Activated B cell treated with CpG ODN at 0.5 μM for 24 hours (primary cell): Measurements from ENCODE around the gene MISP. TPM values are rescaled to one million over a fixed set of nuclear protein-coding genes. Genes with fewer than 3 reads are reported as not detected.

Experiments
- ATAC-seq: fragments of 200-7000 bp; cut with Tn5 transposase; one replicate; pipeline ENCODE4 v1.10.0; 2021; ENCODE audit warnings: low read depth, mild to moderate bottlenecking, moderate library complexity
- CTCF ChIA-PET: fragments of 350-600 bp; sonication (Branson Sonifier 250); formaldehyde crosslinking; loops from one replicate; lab custom pipeline; 2021; ENCODE audit warnings: antibody characterized with exemption; lab: Charles Lee
- POLR2A ChIA-PET: fragments of 350-600 bp; sonication (Branson Sonifier 250); formaldehyde crosslinking; loops from one replicate; lab custom pipeline; 2021; ENCODE audit warnings: antibody characterized with exemption; lab: Charles Lee
- DNase-seq: peaks from one replicate; pipeline ENCODE4 v3.0.0; 2022
- H3K27ac Mint-ChIP-seq: one replicate; pipeline ENCODE4 v1.8.0; 2020; ENCODE audit warnings: mixed read lengths
- H3K27me3 Mint-ChIP-seq: one replicate; pipeline ENCODE4 v1.8.0; 2021; ENCODE audit warnings: mixed read lengths
- H3K36me3 Mint-ChIP-seq: one replicate; pipeline ENCODE4 v1.8.0; 2021; ENCODE audit warnings: low read depth, mixed read lengths
- H3K4me1 Mint-ChIP-seq: one replicate; pipeline ENCODE4 v1.8.0; 2021; ENCODE audit warnings: mixed read lengths
- H3K4me3 Mint-ChIP-seq: one replicate; pipeline ENCODE4 v1.8.0; 2020; ENCODE audit warnings: mild to moderate bottlenecking, mixed read lengths
- H3K9me3 Mint-ChIP-seq: one replicate; pipeline ENCODE4 v1.8.0; 2020; ENCODE audit warnings: mixed read lengths
- intact Hi-C: fragments of 100-400 bp; cut with micrococcal nuclease; formaldehyde crosslinking; loops from one replicate; pipeline ENCODE4 v1.15.1; 2024
- total RNA-seq: library from RNA; stranded (reverse); gene quantifications from 2 replicates; pipeline ENCODE4 v1.2.3, GENCODE V29; 2022
- TF ChIP-seq, protein P1 (sequence below): fragments of 200-600 bp; IDR thresholded peaks from one replicate; pipeline ENCODE4 v1.8.0; 2022; ENCODE audit warnings: antibody characterized with exemption, mild to moderate bottlenecking

Gene MISP
- total RNA-seq, 1 donor from 2014 or later = not detected

DNA sequence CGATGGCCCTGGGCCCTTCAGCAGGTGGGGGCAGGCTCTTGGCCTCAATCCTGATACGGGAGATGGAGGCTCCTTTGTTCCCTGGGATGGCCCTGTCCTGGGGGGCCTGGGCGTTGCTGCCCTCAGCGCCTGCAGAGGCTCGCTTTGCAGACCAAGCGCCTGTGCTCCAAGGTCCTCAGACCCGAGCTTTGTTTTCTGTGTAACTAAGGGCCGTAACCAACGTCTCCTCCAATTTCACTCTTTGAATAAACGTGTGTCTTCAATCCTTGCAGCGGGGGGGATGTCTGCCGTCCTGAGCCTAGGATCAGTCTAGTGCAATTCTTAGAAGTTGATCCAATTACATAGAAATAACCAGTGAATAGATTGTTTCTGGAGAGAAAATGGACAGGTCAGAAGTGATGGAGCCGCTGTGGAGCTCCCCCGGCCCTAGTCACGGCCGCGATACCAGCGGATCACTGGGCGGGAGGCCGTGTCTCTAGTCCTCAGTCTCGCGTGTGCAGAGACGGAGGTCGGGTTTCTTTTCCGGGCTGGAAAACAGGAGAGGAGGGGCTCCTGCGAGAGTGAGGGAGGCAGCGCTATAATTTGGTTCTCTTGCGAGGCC, 51.7 kb downstream of the MISP start:
- ChIA-PET CTCF (no interaction called here), POLR2A (interaction anchor here (0.5 to 0.6 kb wide), 2 partner anchors 45 to 144 kb away, joined by 3 to 4 read pairs; no protein-coding TSS in a partner anchor)
- intact Hi-C loops = no loop called here
- no peak for ATAC-seq
- H3K27ac Mint-ChIP-seq = no peak overlapping the region
- no peak overlapping the region for H3K4me3 Mint-ChIP-seq
- no peak for DNase-seq
- no peaks in the 10 kb centered on the region for H3K9me3 Mint-ChIP-seq
- peaks cover 57% of the 10 kb centered on the region for H3K36me3 Mint-ChIP-seq
- TF ChIP-seq, protein P1, sequence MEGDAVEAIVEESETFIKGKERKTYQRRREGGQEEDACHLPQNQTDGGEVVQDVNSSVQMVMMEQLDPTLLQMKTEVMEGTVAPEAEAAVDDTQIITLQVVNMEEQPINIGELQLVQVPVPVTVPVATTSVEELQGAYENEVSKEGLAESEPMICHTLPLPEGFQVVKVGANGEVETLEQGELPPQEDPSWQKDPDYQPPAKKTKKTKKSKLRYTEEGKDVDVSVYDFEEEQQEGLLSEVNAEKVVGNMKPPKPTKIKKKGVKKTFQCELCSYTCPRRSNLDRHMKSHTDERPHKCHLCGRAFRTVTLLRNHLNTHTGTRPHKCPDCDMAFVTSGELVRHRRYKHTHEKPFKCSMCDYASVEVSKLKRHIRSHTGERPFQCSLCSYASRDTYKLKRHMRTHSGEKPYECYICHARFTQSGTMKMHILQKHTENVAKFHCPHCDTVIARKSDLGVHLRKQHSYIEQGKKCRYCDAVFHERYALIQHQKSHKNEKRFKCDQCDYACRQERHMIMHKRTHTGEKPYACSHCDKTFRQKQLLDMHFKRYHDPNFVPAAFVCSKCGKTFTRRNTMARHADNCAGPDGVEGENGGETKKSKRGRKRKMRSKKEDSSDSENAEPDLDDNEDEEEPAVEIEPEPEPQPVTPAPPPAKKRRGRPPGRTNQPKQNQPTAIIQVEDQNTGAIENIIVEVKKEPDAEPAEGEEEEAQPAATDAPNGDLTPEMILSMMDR = no peak
- no peaks in the 10 kb centered on the region for H3K27me3 Mint-ChIP-seq
- H3K4me1 Mint-ChIP-seq = peaks cover 35% of the 10 kb centered on the region

DNA sequence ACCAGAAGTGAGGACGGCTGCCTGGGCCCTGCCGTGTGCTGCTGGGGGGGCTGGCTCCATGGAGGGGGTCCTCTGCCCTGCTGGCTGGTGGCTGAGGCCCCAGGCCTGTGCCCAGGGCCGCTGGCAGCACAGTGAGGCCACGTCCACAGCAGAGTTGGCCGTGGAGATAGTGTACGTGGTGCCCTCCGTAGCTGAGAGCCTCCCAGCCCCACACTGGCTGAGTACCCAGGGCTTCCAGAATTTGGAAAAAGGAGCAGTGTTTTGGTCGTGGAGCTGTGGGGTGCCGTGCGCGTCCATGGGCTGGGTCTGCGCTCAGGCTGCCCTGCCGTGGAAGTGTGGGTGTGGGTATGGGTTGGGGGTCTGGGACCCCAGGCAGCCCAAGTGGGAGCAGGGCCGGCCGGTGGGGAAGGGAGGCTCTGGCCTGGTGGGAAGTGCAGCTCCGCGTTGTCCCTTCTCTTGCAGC, 52.2 kb downstream of the MISP start:
- CTCF ChIA-PET = no interaction called here
- peaks cover 35% of the 10 kb centered on the region for H3K4me1 Mint-ChIP-seq
- peaks cover 62% of the 10 kb centered on the region for H3K36me3 Mint-ChIP-seq

DNA sequence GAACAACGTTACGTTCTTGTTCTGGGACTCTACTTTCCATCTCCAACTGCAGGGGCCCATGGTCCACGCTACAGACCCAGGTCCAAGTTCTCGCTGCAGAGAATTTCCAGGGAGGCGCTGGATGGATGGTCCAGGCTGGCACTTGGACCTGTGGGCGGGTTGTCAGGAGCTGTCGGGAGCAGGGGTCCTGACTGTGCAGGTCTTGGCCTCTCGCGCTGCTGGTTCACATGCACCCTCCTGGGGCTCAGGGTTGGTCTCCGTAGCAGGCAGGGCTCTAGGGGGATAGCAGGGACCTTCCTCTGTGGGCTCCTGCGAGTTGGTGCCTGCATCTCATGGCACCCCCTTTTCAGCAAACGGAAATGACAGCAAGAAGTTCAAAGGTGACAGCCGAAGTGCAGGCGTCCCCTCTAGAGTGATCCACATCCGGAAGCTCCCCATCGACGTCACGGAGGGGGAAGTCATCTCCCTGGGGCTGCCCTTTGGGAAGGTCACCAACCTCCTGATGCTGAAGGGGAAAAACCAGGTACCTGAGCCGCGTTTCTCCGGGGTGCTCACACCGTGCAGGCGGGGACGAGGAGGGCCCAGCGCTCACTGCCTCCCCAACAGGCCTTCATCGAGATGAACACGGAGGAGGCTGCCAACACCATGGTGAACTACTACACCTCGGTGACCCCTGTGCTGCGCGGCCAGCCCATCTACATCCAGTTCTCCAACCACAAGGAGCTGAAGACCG, 52.9 kb downstream of the MISP start:
- POLR2A ChIA-PET = interaction anchor here (0.5 kb wide), 1 partner anchor 12 kb away, joined by 6 read pairs; no protein-coding TSS in a partner anchor
- H3K27ac Mint-ChIP-seq = no peak overlapping the region
- peaks cover 31% of the 10 kb centered on the region for H3K4me1 Mint-ChIP-seq
- peaks cover 63% of the 10 kb centered on the region for H3K36me3 Mint-ChIP-seq
- no peak for ATAC-seq
- DNase-seq = no peak
- intact Hi-C loops = no loop called here
- no peak overlapping the region for H3K4me3 Mint-ChIP-seq
- H3K27me3 Mint-ChIP-seq = no peaks in the 10 kb centered on the region
- CTCF ChIA-PET = no interaction called here
- TF ChIP-seq, protein P1 = no peak
- H3K9me3 Mint-ChIP-seq = no peaks in the 10 kb centered on the region

More for the DNA sequence above, 52.2 kb downstream of the MISP start:
- H3K27ac Mint-ChIP-seq = no peak overlapping the region
- no peaks in the 10 kb centered on the region for H3K9me3 Mint-ChIP-seq
- H3K4me3 Mint-ChIP-seq = no peak overlapping the region
- H3K27me3 Mint-ChIP-seq = no peaks in the 10 kb centered on the region
- ATAC-seq (no peak), DNase-seq (no peak)
- POLR2A ChIA-PET = no interaction called here
- TF ChIP-seq, protein P1 = no peak
- intact Hi-C loops = no loop called here

DNA sequence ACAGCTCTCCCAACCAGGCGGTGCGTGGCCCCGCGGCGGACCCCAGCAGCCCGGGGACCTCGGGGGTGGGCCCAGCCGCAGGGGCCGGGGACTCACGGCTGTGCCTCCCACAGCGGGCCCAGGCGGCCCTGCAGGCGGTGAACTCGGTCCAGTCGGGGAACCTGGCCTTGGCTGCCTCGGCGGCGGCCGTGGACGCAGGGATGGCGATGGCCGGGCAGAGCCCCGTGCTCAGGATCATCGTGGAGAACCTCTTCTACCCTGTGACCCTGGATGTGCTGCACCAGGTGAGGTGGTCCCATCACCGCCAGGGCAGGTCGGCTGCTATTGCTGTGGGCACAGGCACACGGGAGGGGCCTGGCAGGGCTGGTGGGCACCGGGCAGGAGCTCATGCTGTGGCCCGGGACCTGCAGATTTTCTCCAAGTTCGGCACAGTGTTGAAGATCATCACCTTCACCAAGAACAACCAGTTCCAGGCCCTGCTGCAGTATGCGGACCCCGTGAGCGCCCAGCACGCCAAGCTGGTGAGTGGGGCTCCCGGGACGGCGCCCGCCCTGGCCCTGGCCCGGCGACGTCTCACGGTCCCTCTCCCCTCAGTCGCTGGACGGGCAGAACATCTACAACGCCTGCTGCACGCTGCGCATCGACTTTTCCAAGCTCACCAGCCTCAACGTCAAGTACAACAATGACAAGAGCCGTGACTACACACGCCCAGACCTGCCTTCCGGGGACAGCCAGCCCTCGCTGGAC, 53.7 kb downstream of the MISP start:
- Mint-ChIP-seq H3K4me1 (peaks cover 24% of the 10 kb centered on the region), H3K4me3 (no peak overlapping the region), H3K9me3 (no peaks in the 10 kb centered on the region), H3K27me3 (no peaks in the 10 kb centered on the region), H3K27ac (no peak overlapping the region), H3K36me3 (peaks cover 64% of the 10 kb centered on the region)
- ChIA-PET CTCF (no interaction called here), POLR2A (no interaction called here)
- intact Hi-C loops = no loop called here
- TF ChIP-seq, protein P1 = no peak
- no peak for ATAC-seq
- DNase-seq = no peak

DNA sequence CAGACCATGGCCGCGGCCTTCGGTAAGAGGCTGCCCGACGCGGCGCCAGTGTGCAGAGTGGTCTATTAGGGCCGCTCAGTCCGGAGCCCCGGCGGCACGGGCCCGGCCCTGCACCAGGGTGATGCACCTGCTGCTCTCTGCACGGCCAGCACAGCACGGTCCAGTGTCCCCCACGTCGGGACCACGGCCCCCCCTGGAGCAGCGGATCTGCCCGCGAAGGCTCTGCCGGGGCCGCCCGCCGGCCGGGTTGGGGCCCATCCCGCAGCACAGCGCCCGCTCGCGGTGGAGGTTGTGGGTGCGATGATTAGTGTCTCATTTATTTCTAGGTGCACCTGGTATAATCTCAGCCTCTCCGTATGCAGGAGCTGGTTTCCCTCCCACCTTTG, 54.2 kb downstream of the MISP start:
- TF ChIP-seq, protein P1 = no peak
- Mint-ChIP-seq H3K9me3 (no peaks in the 10 kb centered on the region), H3K27me3 (no peaks in the 10 kb centered on the region), H3K4me1 (peaks cover 19% of the 10 kb centered on the region), H3K36me3 (peaks cover 64% of the 10 kb centered on the region), H3K27ac (no peak overlapping the region), H3K4me3 (no peak overlapping the region)
- DNase-seq (no peak), ATAC-seq (no peak)
- intact Hi-C loops = no loop called here
- POLR2A ChIA-PET = no interaction called here
- CTCF ChIA-PET = no interaction called here
